Measurements from ENCODE around the gene DYNC2LI1. TPM values are rescaled to one million over a fixed set of nuclear protein-coding genes. Genes with fewer than 3 reads are reported as not detected.

The DYNC2LI1 gene
- total and polyA plus RNA-seq, 8 donors = 3.8 to 22.7 (median 9.3) TPM

DNA sequence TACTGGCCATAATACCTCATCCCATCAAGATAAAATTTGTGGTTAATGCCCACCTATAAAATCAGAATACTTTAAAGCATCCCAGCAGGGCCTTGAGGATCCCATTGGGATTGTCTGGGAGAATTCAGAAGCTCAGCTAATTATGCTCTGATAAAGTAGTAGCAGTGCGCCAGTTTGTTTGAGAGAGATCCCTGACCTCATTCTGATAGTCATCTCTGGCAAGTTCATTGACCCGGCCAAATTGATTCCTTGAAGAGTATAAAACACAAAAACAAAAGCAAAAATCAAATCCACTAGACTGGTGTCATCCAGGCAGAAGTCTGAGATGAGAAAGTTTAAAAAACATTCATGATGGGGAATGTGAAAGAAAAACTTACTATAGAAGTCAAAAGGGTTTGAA lies 50.7 kb downstream of the DYNC2LI1 start:
- H3K27me3 ChIP-seq = no peaks in the 10 kb centered on the region
- WGBS, 2 donors = 65 to 73% methylated on average over 2 of the region's 2 CpGs
- no peak for ATAC-seq
- no peak for DNase-seq
- H3K4me1 ChIP-seq = peaks cover 0 to 1% (median 0%) of the 10 kb centered on the region in 3 donors
- no peak overlapping the region for H3K4me3 ChIP-seq
- intact Hi-C loops (cut with DNase I) = loop anchor here in 1 of 3 donors (10.0 kb wide), 1 partner anchor 70 kb away; no protein-coding TSS in a partner anchor
- no peaks in the 10 kb centered on the region for H3K36me3 ChIP-seq
- TF ChIP-seq, protein P1, sequence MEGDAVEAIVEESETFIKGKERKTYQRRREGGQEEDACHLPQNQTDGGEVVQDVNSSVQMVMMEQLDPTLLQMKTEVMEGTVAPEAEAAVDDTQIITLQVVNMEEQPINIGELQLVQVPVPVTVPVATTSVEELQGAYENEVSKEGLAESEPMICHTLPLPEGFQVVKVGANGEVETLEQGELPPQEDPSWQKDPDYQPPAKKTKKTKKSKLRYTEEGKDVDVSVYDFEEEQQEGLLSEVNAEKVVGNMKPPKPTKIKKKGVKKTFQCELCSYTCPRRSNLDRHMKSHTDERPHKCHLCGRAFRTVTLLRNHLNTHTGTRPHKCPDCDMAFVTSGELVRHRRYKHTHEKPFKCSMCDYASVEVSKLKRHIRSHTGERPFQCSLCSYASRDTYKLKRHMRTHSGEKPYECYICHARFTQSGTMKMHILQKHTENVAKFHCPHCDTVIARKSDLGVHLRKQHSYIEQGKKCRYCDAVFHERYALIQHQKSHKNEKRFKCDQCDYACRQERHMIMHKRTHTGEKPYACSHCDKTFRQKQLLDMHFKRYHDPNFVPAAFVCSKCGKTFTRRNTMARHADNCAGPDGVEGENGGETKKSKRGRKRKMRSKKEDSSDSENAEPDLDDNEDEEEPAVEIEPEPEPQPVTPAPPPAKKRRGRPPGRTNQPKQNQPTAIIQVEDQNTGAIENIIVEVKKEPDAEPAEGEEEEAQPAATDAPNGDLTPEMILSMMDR (IDR thresholded peaks at IDR 0.05) = no peak
- H3K9me3 ChIP-seq = no peaks in the 10 kb centered on the region
- FAIRE-seq = no peak
- H3K27ac ChIP-seq = no peak overlapping the region

DNA sequence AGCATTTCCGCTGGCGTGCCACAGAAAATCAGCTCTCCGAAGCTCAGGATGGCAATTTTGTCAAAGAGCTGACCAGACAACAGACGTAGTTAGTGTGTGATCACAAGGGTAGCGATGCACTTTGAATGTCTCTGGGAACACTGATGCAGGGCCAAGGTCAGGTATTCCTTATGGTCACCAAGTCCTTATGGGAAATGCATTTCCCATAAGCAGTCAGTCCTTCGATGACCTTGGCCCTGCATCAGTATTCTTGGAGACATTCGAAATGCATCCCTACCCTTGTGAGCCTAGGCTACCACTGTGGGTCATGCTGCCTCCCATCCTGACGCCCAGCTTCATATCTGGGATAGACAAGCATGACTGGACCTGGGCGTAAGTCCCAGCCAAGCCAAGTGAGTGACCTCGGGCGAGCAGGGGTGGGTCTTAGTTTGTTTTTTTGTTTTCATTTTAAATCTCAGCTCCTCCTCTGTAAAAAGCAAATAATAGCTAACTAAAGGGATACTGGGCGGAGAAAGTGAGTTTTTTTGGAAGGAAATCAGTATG lies 51.2 kb downstream of the DYNC2LI1 start:
- Histone ChIP-seq H3K27ac (no peak overlapping the region), H3K4me1 (no peaks in the 10 kb centered on the region), H3K36me3 (no peaks in the 10 kb centered on the region), H3K9me3 (no peaks in the 10 kb centered on the region), H3K4me3 (no peak overlapping the region), H3K27me3 (no peaks in the 10 kb centered on the region)
- ATAC-seq = no peak
- FAIRE-seq = no peak
- DNase-seq = no peak
- intact Hi-C loops (cut with DNase I) = loop anchor here in 1 of 3 donors (10.0 kb wide), 1 partner anchor 70 kb away; no protein-coding TSS in a partner anchor
- WGBS, 2 donors = 69 to 75% methylated on average over 12 of the region's 12 CpGs
- TF ChIP-seq, protein P1 (IDR thresholded peaks at IDR 0.05) = no peak

DNA sequence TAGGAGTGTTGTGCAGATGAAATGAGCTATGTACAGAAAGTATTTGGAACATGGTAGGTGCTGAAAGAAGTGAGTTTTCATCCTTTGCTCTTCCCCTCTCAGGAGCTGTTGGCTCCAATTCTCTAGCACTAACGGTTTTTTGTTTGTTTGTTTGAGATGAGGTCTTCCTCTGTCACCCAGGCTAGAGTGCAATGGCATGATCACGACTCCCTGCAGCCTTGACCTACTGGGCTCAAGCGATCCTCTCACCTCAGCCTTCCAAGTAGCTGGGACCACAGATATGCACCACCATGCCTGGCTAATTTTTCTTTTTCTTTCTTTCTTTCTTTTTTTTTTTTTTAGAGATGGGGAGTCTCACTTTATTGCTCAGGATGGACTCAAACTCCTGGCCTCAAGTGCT lies 52.0 kb downstream of the DYNC2LI1 start:
- no peak overlapping the region for H3K4me3 ChIP-seq
- no peak for ATAC-seq
- H3K4me1 ChIP-seq = no peaks in the 10 kb centered on the region
- no peak overlapping the region for H3K27ac ChIP-seq
- no peaks in the 10 kb centered on the region for H3K36me3 ChIP-seq
- TF ChIP-seq, protein P1 (IDR thresholded peaks at IDR 0.05) = no peak
- 58 to 65% methylated on average over 3 of the region's 3 CpGs for WGBS, 2 donors
- no peak for DNase-seq
- FAIRE-seq = no peak
- no peaks in the 10 kb centered on the region for H3K9me3 ChIP-seq
- H3K27me3 ChIP-seq = no peaks in the 10 kb centered on the region
- intact Hi-C loops (cut with DNase I) = loop anchor here in 1 of 3 donors (10.0 kb wide), 1 partner anchor 69 kb away; no protein-coding TSS in a partner anchor

DNA sequence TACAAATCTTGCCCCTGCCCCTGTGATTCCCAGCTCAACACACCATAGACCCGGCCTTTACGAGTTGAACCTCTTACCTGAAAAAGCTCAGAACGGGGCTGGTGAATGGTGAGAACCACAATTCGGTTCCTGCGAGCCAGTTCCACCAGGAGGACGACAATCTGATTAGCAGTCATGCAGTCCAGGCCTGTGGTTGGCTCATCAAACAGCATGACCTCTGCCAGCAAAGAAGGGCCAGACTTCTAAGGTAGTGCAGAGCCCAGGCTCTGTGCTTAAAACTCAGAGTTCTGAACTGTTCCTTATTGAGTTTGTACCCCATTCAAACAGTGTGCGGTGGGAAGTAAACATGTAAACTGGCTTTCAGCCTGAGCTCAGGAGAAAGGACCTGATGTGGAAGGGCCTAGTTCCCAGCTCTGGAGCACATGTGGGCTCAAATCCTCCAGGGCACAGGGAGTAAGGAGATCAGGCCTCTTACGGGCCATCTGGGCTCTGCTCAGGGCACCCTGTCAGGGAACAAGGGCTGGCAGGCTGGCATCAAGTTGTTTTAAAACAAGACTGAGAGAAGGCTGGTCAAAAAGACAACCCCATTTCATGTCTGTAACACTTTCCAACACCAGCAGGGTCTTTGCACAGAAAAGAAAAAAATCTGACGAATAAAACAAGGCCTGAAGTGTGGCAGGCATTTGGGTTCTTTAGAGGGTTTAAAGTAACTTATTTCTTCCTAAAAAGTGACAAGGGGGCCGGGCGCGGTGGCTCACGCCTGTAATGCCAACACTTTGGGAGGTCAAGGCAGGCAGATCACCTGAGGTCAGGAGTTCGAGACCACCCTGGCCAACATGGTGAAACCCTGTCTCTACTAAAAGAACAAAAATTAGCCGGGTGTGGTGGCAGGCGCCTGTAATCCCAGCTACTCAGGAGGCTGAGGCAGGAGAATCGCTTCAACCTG lies 52.7 kb downstream of the DYNC2LI1 start:
- WGBS, 2 donors = 91 to 95% methylated on average over 17 of the region's 17 CpGs
- H3K4me1 ChIP-seq = no peaks in the 10 kb centered on the region
- DNase-seq (no peak), ATAC-seq (no peak), FAIRE-seq (no peak)
- H3K4me3 ChIP-seq = no peak overlapping the region
- H3K27ac ChIP-seq = no peak overlapping the region
- TF ChIP-seq, protein P1 (IDR thresholded peaks at IDR 0.05) = no peak
- H3K9me3 ChIP-seq = no peaks in the 10 kb centered on the region
- intact Hi-C loops (cut with DNase I) = loop anchor here in 1 of 3 donors (10.0 kb wide), 1 partner anchor 68 kb away; no protein-coding TSS in a partner anchor
- H3K36me3 ChIP-seq = no peaks in the 10 kb centered on the region
- H3K27me3 ChIP-seq = no peaks in the 10 kb centered on the region
